ENCODE results near the gene KLC4. TPM values are rescaled to one million over a fixed set of nuclear protein-coding genes. Genes with fewer than 3 reads are reported as not detected.

The KLC4 gene
- total RNA-seq, 6 experiments from 2014 or later, result 45.8 to 134 (median 65.0) TPM

GRCh38 chr6:43024436-43024835 is 35.0 kb upstream of the KLC4 start:
- 80% methylated on average over 2 of the region's 2 CpGs for WGBS (ENCODE audit: insufficient coverage, low coverage, low lambda C conversion rate, missing lambda C conversion rate)
- TF ChIP-seq POLR2A (IDR thresholded peaks at IDR 0.05) (no peak), CTCF (IDR thresholded peaks at IDR 0.05) (no peak)
- Histone ChIP-seq H3K36me3 (peaks cover 0 to 48% (median 25%) of the 10 kb centered on the region in 4 donors), H3K27ac (no peak overlapping the region), H3K27me3 (no peaks in the 10 kb centered on the region), H3K4me1 (peaks cover 0 to 8% (median 2%) of the 10 kb centered on the region in 4 donors), H3K9me3 (no peaks in the 10 kb centered on the region), H3K4me3 (no peak overlapping the region)
- intact Hi-C loops (cut with DNase I), result no loop called here
- no peak for ATAC-seq
- DNase-seq, result no peak

GRCh38 chr6:43026365-43026764 is 33.1 kb upstream of the KLC4 start:
- Histone ChIP-seq H3K27me3 (no peaks in the 10 kb centered on the region), H3K9me3 (no peaks in the 10 kb centered on the region), H3K4me1 (peaks cover 0 to 4% (median 0%) of the 10 kb centered on the region in 4 donors), H3K36me3 (peaks cover 0 to 63% (median 28%) of the 10 kb centered on the region in 4 donors), H3K4me3 (no peak overlapping the region), H3K27ac (no peak overlapping the region)
- ATAC-seq (no peak), DNase-seq (no peak)
- WGBS (ENCODE audit: insufficient coverage, low coverage, low lambda C conversion rate, missing lambda C conversion rate), result 98% methylated on average over 5 of the region's 5 CpGs
- intact Hi-C loops (cut with DNase I), result no loop called here
- no peak for TF ChIP-seq POLR2A (IDR thresholded peaks at IDR 0.05)
- no peak for TF ChIP-seq CTCF (IDR thresholded peaks at IDR 0.05)

- Histone ChIP-seq H3K9me3 (no peaks in the 10 kb centered on the region), H3K27me3 (no peaks in the 10 kb centered on the region), H3K36me3 (peaks cover 0 to 73% (median 28%) of the 10 kb centered on the region in 4 donors), H3K4me3 (no peak overlapping the region), H3K27ac (no peak overlapping the region), H3K4me1 (no peaks in the 10 kb centered on the region)
- DNase-seq (no peak), ATAC-seq (no peak)
- no peak for TF ChIP-seq POLR2A (IDR thresholded peaks at IDR 0.05)
- no peak for TF ChIP-seq CTCF (IDR thresholded peaks at IDR 0.05)
- intact Hi-C loops (cut with DNase I), result no loop called here
- 92% methylated on average over 5 of the region's 9 CpGs for WGBS (ENCODE audit: insufficient coverage, low coverage, low lambda C conversion rate, missing lambda C conversion rate)
These were observed 30.3 kb upstream of the KLC4 start for GRCh38 chr6:43029120-43029519.

GRCh38 chr6:43032326-43032725 is 27.1 kb upstream of the KLC4 start:
- TF ChIP-seq CTCF (IDR thresholded peaks at IDR 0.05), result no peak
- no peak for TF ChIP-seq POLR2A (IDR thresholded peaks at IDR 0.05)
- no peak overlapping the region for H3K4me3 ChIP-seq
- H3K4me1 ChIP-seq, result peaks cover 0 to 11% (median 0%) of the 10 kb centered on the region in 4 donors
- no peak for ATAC-seq
- peaks cover 0 to 46% (median 14%) of the 10 kb centered on the region in 4 donors for H3K36me3 ChIP-seq
- no peak overlapping the region for H3K27ac ChIP-seq
- 90% methylated on average over 2 of the region's 4 CpGs for WGBS (ENCODE audit: insufficient coverage, low coverage, low lambda C conversion rate, missing lambda C conversion rate)
- H3K27me3 ChIP-seq, result no peaks in the 10 kb centered on the region
- DNase-seq, result no peak
- no peaks in the 10 kb centered on the region for H3K9me3 ChIP-seq
- intact Hi-C loops (cut with DNase I), result no loop called here

All from right lobe of liver (tissue), 6 donors.